ENCODE data around the gene ARHGEF17. TPM values are rescaled to one million over a fixed set of nuclear protein-coding genes. Genes with fewer than 3 reads are reported as not detected.

Gene ARHGEF17
- total and polyA plus RNA-seq, 4 experiments from 2014 or later = 0.23 TPM; not detected in 3

DNA sequence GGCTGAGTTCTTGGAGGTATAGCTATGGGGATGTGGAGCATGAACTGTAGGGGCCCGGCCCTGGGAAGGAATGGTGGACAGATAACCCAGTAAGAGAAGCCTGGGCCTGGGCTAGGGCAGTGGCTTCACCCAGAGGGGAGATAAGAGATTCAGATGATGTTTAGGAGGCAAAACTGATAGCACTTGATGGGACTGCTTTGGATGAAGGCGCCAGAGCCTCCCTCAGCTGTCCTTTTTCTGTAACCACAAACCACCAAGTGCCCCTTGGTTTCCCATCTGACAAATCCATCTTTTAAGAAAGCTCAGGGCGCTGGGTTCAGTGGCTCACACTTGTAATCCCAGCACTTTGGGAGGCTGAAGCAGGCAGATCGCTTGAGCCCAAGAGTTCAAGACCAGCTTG is 91.6 kb downstream of the ARHGEF17 start:
- H3K27me3 Mint-ChIP-seq = no peaks in the 10 kb centered on the region
- Histone ChIP-seq H3K36me3 (ENCODE audit: insufficient read depth, low read length) (no peaks in the 10 kb centered on the region), H3K4me1 (ENCODE audit: insufficient read depth, low read length) (no peaks in the 10 kb centered on the region), H3K4me3 (ENCODE audit: low read length in 2 of 2) (no peak overlapping the region), H3K27ac (ENCODE audit: low read depth, low read length) (no peak overlapping the region), H3K27me3 (ENCODE audit: insufficient read depth, low read length) (no peaks in the 10 kb centered on the region), H3K9me3 (ENCODE audit: control insufficient read depth in 1 of 2, low read length in 2 of 2) (no peaks in the 10 kb centered on the region)
- ChIA-PET CTCF (ENCODE audit: partially characterized antibody) (interaction anchor here (1.2 to 6.0 kb wide), 4 partner anchors 48 to 261 kb away, joined by 3 to 42 read pairs (median 5); no protein-coding TSS in a partner anchor), POLR2A (ENCODE audit: partially characterized antibody) (no interaction called here)
- H3K36me3 Mint-ChIP-seq = peaks cover 3 to 20% of the 10 kb centered on the region in 2 donors
- peak overlapping the region in 6 of 7 donors; percentile 57 to 90 (median 82) for H3K27ac Mint-ChIP-seq
- intact Hi-C loops (cut with micrococcal nuclease) = no loop called here
- H3K9me3 Mint-ChIP-seq = peaks cover 0 to 2% (median 0%) of the 10 kb centered on the region in 8 donors
- DNase-seq = no peak
- H3K4me3 Mint-ChIP-seq = no peak overlapping the region
- peaks cover 0 to 12% (median under 1%) of the 10 kb centered on the region in 4 donors for H3K4me1 Mint-ChIP-seq

DNA sequence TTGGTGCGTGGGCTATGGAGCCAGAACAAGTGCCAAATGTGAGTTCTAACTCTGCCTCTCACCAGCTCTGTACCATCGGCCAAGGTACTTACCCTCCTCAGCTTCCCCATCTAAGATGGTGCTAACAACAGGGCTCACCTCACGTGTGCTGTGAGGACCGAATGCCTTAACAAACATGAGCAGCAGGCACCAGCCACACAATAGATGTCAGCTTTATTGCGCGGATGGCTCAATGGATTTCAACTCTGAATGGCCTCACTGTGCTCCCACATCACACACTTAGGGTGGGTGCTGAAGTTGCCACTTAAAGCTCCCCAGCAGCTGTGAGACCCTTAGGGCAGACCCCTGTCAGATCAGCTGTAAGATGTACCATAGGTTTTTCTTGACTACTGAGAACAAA is 92.2 kb downstream of the ARHGEF17 start:
- no peak for DNase-seq
- no peak overlapping the region for H3K4me3 Mint-ChIP-seq
- Histone ChIP-seq H3K27ac (ENCODE audit: low read depth, low read length) (no peak overlapping the region), H3K4me1 (ENCODE audit: insufficient read depth, low read length) (no peaks in the 10 kb centered on the region), H3K9me3 (ENCODE audit: control insufficient read depth in 1 of 2, low read length in 2 of 2) (no peaks in the 10 kb centered on the region), H3K4me3 (ENCODE audit: low read length in 2 of 2) (no peak overlapping the region), H3K27me3 (ENCODE audit: insufficient read depth, low read length) (no peaks in the 10 kb centered on the region), H3K36me3 (ENCODE audit: insufficient read depth, low read length) (no peaks in the 10 kb centered on the region)
- peak overlapping the region in 5 of 7 donors; percentile 41 to 79 (median 52) for H3K27ac Mint-ChIP-seq
- H3K27me3 Mint-ChIP-seq = no peaks in the 10 kb centered on the region
- ChIA-PET POLR2A (ENCODE audit: partially characterized antibody) (no interaction called here), CTCF (ENCODE audit: partially characterized antibody) (interaction anchor here (1.3 to 6.0 kb wide), 2 partner anchors 49 to 261 kb away, joined by 7 to 42 read pairs; no protein-coding TSS in a partner anchor)
- peaks cover 3 to 17% of the 10 kb centered on the region in 2 donors for H3K36me3 Mint-ChIP-seq
- no peaks in the 10 kb centered on the region for H3K9me3 Mint-ChIP-seq
- H3K4me1 Mint-ChIP-seq = peaks cover 0 to 12% (median under 1%) of the 10 kb centered on the region in 4 donors
- intact Hi-C loops (cut with micrococcal nuclease) = no loop called here

DNA sequence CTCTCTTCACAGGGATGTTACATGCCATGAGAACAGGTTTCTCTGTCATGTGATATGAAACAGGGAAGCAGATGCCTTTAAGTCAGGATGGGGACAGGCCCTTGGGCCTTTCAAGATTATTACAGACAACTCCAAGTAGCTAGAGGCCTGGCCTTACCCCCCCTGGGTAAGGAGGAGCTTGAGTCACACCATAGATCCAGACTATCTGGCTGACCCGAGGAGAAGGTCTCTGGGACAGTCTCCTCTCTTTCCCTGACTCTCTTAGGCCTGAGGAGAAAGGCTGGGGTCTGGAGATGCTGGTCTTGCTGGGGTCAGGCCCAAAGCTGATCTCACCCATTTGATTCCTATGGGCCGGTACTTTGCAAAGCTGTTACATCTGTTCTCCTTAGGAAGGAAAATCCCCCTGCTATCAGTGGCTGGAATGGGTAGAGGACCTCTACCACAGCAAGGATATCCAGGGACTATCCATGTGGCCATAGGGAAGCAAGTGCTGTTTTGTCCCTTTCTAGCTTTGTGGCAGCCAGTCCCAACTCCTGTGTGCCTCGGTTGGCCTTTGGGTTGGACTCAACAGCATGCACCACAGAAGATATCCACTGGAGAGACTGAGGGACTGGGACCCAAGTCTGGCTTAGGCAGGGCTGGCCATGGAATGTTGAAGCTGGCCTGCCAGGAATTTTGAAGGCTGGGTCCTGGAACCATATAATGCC is 93.3 kb downstream of the ARHGEF17 start:
- H3K36me3 Mint-ChIP-seq = peaks cover 6 to 16% of the 10 kb centered on the region in 2 donors
- CTCF ChIA-PET (ENCODE audit: partially characterized antibody) = interaction anchor here (0.8 to 6.0 kb wide), 3 partner anchors 13 to 67 kb away, joined by 3 to 42 read pairs (median 4); no protein-coding TSS in a partner anchor
- POLR2A ChIA-PET (ENCODE audit: partially characterized antibody) = no interaction called here
- intact Hi-C loops (cut with micrococcal nuclease) = no loop called here
- H3K27ac Mint-ChIP-seq = no peak overlapping the region
- no peak overlapping the region for H3K4me3 Mint-ChIP-seq
- no peak for DNase-seq
- Histone ChIP-seq H3K9me3 (ENCODE audit: control insufficient read depth in 1 of 2, low read length in 2 of 2) (no peaks in the 10 kb centered on the region), H3K36me3 (ENCODE audit: insufficient read depth, low read length) (peaks cover 3% of the 10 kb centered on the region), H3K4me1 (ENCODE audit: insufficient read depth, low read length) (no peaks in the 10 kb centered on the region), H3K27ac (ENCODE audit: low read depth, low read length) (no peak overlapping the region), H3K27me3 (ENCODE audit: insufficient read depth, low read length) (no peaks in the 10 kb centered on the region), H3K4me3 (ENCODE audit: low read length in 2 of 2) (no peak overlapping the region)
- no peaks in the 10 kb centered on the region for H3K9me3 Mint-ChIP-seq
- H3K27me3 Mint-ChIP-seq = no peaks in the 10 kb centered on the region
- H3K4me1 Mint-ChIP-seq = peaks cover 0 to 12% (median under 1%) of the 10 kb centered on the region in 4 donors

DNA sequence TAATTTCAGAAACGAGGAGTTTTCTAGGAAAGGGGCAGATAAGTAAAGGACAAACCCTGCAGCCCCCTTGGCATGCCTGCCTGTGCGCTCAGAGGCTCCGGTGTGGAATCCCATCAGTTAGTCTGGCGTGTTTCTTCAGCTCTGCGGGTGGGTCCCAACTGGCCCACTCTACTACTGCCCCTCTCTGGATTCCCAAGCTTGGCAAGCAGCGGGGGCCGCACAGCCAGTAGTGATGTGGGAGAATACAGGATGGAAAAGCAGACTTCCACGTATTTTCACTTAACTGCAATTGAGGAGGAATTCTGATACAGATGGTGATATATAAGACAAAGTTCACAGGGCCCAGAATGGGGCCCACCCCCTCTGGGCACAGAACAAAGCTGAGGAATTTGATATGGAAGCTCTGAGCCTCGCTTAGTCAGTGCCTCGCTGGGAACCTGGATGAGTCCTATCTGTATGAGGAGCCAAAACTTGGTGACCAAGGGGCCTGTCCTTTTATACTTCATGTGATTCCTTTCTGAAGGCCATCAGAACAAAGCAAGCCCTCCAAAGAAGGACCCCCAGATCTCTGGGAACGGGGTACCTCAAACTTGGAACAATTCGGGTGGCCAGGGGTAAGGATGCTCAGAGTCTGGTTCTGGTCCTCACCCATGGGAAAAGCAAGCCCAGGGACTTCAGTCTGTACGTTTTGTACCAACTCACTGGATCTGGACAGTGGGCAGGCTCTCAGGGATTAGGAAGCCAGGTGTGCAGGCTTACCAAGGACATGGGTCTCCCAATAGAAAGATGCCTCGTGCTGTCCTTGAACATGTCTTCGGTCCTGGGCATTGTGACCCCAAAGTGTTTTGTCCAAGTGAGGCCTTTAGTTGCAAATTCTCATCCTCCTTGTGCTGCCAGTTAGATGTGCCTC is 94.1 kb downstream of the ARHGEF17 start:
- Mint-ChIP-seq H3K36me3 (peaks cover 8 to 15% of the 10 kb centered on the region in 2 donors), H3K4me3 (no peak overlapping the region), H3K9me3 (no peaks in the 10 kb centered on the region), H3K27me3 (no peaks in the 10 kb centered on the region), H3K27ac (peak overlapping the region in 3 of 7 donors; percentile 65 to 82 (median 66)), H3K4me1 (peaks cover 0 to 6% (median under 1%) of the 10 kb centered on the region in 4 donors)
- no peak overlapping the region for H3K27ac ChIP-seq (ENCODE audit: low read depth, low read length)
- H3K9me3 ChIP-seq (ENCODE audit: control insufficient read depth in 1 of 2, low read length in 2 of 2) = no peaks in the 10 kb centered on the region
- ChIA-PET POLR2A (ENCODE audit: partially characterized antibody) (interaction anchor here (0.7 kb wide), 1 partner anchor 246 kb away, joined by 3 read pairs; no protein-coding TSS in a partner anchor), CTCF (ENCODE audit: partially characterized antibody) (interaction anchor here (0.8 to 6.0 kb wide), 4 partner anchors 12 to 259 kb away, joined by 3 to 42 read pairs (median 6); no protein-coding TSS in a partner anchor)
- H3K36me3 ChIP-seq (ENCODE audit: insufficient read depth, low read length) = peaks cover 3% of the 10 kb centered on the region
- H3K27me3 ChIP-seq (ENCODE audit: insufficient read depth, low read length) = no peaks in the 10 kb centered on the region
- H3K4me1 ChIP-seq (ENCODE audit: insufficient read depth, low read length) = no peaks in the 10 kb centered on the region
- DNase-seq = no peak
- intact Hi-C loops (cut with micrococcal nuclease) = loop anchor here (2.0 kb wide), 1 partner anchor 259 kb away; no protein-coding TSS in a partner anchor
- H3K4me3 ChIP-seq (ENCODE audit: low read length in 2 of 2) = no peak overlapping the region

DNA sequence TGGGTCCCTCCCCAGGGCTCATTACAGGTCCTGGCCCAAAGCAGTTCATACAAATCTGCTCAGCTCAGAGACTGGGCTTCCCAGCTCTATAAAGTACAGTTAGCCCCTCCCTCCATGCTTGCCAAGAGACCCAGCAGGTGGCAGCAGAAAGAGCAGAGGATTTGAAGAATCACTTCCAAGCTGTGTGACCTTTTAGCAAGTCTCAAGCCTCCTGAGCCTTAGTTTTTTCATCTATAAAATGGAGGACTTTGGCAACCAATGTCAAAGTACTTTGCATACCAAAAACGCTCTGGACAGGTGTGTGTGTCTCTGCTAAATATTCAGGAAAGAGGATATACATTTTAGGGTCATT is 94.7 kb downstream of the ARHGEF17 start:
- H3K9me3 ChIP-seq (ENCODE audit: control insufficient read depth in 1 of 2, low read length in 2 of 2) = no peaks in the 10 kb centered on the region
- no peak for DNase-seq
- Mint-ChIP-seq H3K4me3 (no peak overlapping the region), H3K9me3 (no peaks in the 10 kb centered on the region), H3K27me3 (no peaks in the 10 kb centered on the region), H3K36me3 (peaks cover 8 to 22% of the 10 kb centered on the region in 2 donors), H3K27ac (peak overlapping the region in 4 of 7 donors; percentile 10 to 82 (median 66)), H3K4me1 (peaks cover 0 to 6% (median under 1%) of the 10 kb centered on the region in 4 donors)
- ChIA-PET POLR2A (ENCODE audit: partially characterized antibody) (interaction anchor here (0.7 kb wide), 1 partner anchor 246 kb away, joined by 3 read pairs; no protein-coding TSS in a partner anchor), CTCF (ENCODE audit: partially characterized antibody) (interaction anchor here (1.2 to 6.0 kb wide), 3 partner anchors 11 to 258 kb away, joined by 3 to 42 read pairs (median 7); no protein-coding TSS in a partner anchor)
- peaks cover 3% of the 10 kb centered on the region for H3K36me3 ChIP-seq (ENCODE audit: insufficient read depth, low read length)
- H3K27me3 ChIP-seq (ENCODE audit: insufficient read depth, low read length) = no peaks in the 10 kb centered on the region
- H3K27ac ChIP-seq (ENCODE audit: low read depth, low read length) = no peak overlapping the region
- no peaks in the 10 kb centered on the region for H3K4me1 ChIP-seq (ENCODE audit: insufficient read depth, low read length)
- H3K4me3 ChIP-seq (ENCODE audit: low read length in 2 of 2) = no peak overlapping the region
- intact Hi-C loops (cut with micrococcal nuclease) = loop anchor here (2.0 kb wide), 1 partner anchor 258 kb away; no protein-coding TSS in a partner anchor

DNA sequence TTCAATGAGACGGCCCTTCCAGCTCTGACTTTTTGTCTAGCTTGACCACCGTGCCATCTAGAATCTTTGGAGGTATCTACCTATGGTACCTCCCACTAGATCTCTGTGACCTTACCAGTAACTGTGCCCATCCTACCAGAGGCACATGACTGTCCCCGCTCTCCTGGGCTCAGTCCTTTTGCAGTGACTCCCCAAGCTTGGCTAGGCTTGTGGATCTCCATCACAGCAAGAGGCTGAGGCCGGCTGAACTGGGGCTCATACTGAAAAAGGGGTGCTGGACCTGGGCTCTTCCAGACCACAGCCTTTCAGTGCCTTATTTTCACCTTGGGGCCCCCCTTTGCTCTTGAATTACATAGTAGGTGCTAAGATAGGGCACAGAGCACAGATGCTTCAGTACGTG is 95.5 kb downstream of the ARHGEF17 start:
- Mint-ChIP-seq H3K36me3 (peaks cover 8 to 26% of the 10 kb centered on the region in 2 donors), H3K27me3 (no peaks in the 10 kb centered on the region), H3K27ac (peak overlapping the region in 5 of 7 donors; percentile 16 to 66 (median 41)), H3K9me3 (no peaks in the 10 kb centered on the region), H3K4me3 (no peak overlapping the region), H3K4me1 (peaks cover 0 to 6% (median under 1%) of the 10 kb centered on the region in 4 donors)
- H3K4me1 ChIP-seq (ENCODE audit: insufficient read depth, low read length) = no peaks in the 10 kb centered on the region
- no peak overlapping the region for H3K27ac ChIP-seq (ENCODE audit: low read depth, low read length)
- POLR2A ChIA-PET (ENCODE audit: partially characterized antibody) = no interaction called here
- H3K27me3 ChIP-seq (ENCODE audit: insufficient read depth, low read length) = no peaks in the 10 kb centered on the region
- no peak for DNase-seq
- H3K9me3 ChIP-seq (ENCODE audit: control insufficient read depth in 1 of 2, low read length in 2 of 2) = no peaks in the 10 kb centered on the region
- CTCF ChIA-PET (ENCODE audit: partially characterized antibody) = interaction anchor here (0.8 to 6.0 kb wide), 3 partner anchors 10 to 257 kb away, joined by 4 to 42 read pairs (median 7); no protein-coding TSS in a partner anchor
- no peak overlapping the region for H3K4me3 ChIP-seq (ENCODE audit: low read length in 2 of 2)
- intact Hi-C loops (cut with micrococcal nuclease) = loop anchor here (2.0 kb wide), 1 partner anchor 257 kb away; no protein-coding TSS in a partner anchor
- H3K36me3 ChIP-seq (ENCODE audit: insufficient read depth, low read length) = peaks cover 3% of the 10 kb centered on the region
